Panc1 (cell line): ENCODE results near the gene SORBS1. TPM values are rescaled to one million over a fixed set of nuclear protein-coding genes. Genes with fewer than 3 reads are reported as not detected.

ENCODE experiments used
- ATAC-seq: fragments of 200-7000 bp; cut with Tn5 transposase; 2 replicates; pipeline ENCODE4 v1.9.1; 2020; ENCODE audit warnings: mild to moderate bottlenecking, moderate library complexity
- BruUV-seq: library from RNA; stranded (reverse); fragments of 400-500 nt; replicated peaks from 2 replicates; lab custom pipeline; 2021; lab: Mats Ljungman, UMichigan
- CTCF ChIA-PET: fragments of 300-600 bp; sonication (Branson Sonifier 250); formaldehyde crosslinking; loops from one replicate; lab custom pipeline; 2022; ENCODE audit warnings: antibody characterized with exemption; lab: Charles Lee
- POLR2A ChIA-PET: fragments of 300-600 bp; sonication (Branson Sonifier 250); formaldehyde crosslinking; loops from one replicate; lab custom pipeline; 2022; ENCODE audit warnings: antibody characterized with exemption; lab: Charles Lee
- DNase-seq: peaks from one replicate; pipeline ENCODE4 v3.0.0-alpha.2; 2010; ENCODE audit warnings: low read depth, low spot score
- H3K27ac ChIP-seq: 2 replicates; pipeline ENCODE4 v1.5.1; 2011; ENCODE audit warnings: mild to moderate bottlenecking, low read length, inconsistent platforms
- H3K27me3 ChIP-seq: fragments of 200-500 bp; sonication (Bioruptor generic); 2 replicates; pipeline ENCODE4 v1.6.0; 2014; ENCODE audit warnings: low read length, inconsistent platforms; ENCODE audit not compliant: control insufficient read depth, insufficient read depth
- H3K36me3 ChIP-seq: fragments of 200-500 bp; sonication (Bioruptor generic); 2 replicates; pipeline ENCODE4 v1.5.1; 2014; ENCODE audit warnings: inconsistent platforms, mild to moderate bottlenecking, low read length, moderate library complexity; ENCODE audit not compliant: control insufficient read depth, insufficient read depth
- H3K4me1 ChIP-seq: 2 replicates; pipeline ENCODE4 v1.5.1; 2011; ENCODE audit warnings: inconsistent platforms, mild to moderate bottlenecking, low read length, moderate library complexity; ENCODE audit not compliant: control insufficient read depth, insufficient read depth
- H3K4me3 ChIP-seq, 2 experiments: 2 replicates each; pipeline ENCODE4 v1.5.1; 2011 to 2012; ENCODE audit warnings: low read depth in 2 of 2, low read length in 2 of 2, mild to moderate bottlenecking in 2 of 2, inconsistent platforms in 1 of 2, moderate library complexity in 1 of 2
- H3K9me3 ChIP-seq: fragments of 200-500 bp; sonication (Bioruptor generic); 2 replicates; pipeline ENCODE4 v1.5.1; 2014; ENCODE audit warnings: low read depth, mild to moderate bottlenecking, inconsistent platforms, low read length, moderate library complexity; ENCODE audit not compliant: control insufficient read depth, insufficient read depth
- CTCF ChIP-seq: fragments of 450-650 bp; IDR thresholded peaks from 2 replicates; pipeline ENCODE4 v1.5.1; 2017; ENCODE audit warnings: mild to moderate bottlenecking
- POLR2AphosphoS5 ChIP-seq: IDR thresholded peaks from 2 replicates; pipeline ENCODE4 v1.6.1; 2012; ENCODE audit warnings: mild to moderate bottlenecking, low read depth, low read length, moderate library complexity
- REST ChIP-seq, 2 experiments: IDR thresholded peaks; 2 replicates each; pipeline ENCODE4 v1.6.1; 2011 to 2012; ENCODE audit warnings: low read depth in 2 of 2, control low read depth in 1 of 2, low read length in 1 of 2, mild to moderate bottlenecking in 1 of 2, moderate library complexity in 1 of 2; ENCODE audit not compliant: insufficient read depth in 1 of 2
- SIN3A ChIP-seq: IDR thresholded peaks from 2 replicates; pipeline ENCODE4 v1.6.1; 2012; ENCODE audit warnings: low read depth, mild to moderate bottlenecking, low read length, moderate library complexity, borderline replicate concordance; ENCODE audit not compliant: insufficient read depth
- TCF7L2 ChIP-seq: IDR thresholded peaks from 2 replicates; pipeline ENCODE4 v1.6.1; 2011; ENCODE audit warnings: mild to moderate bottlenecking, low read depth, low read length, inconsistent platforms
- in situ Hi-C: cut with HindIII; loops from 2 replicates; pipeline ENCODE4 v1.10.0; 2016; ENCODE audit warnings: low sequenced_read_pairs, low pct_unique_long_range_greater_than_20kb
- intact Hi-C: fragments of 100-400 bp; cut with micrococcal nuclease; formaldehyde crosslinking; loops from one replicate; pipeline ENCODE4 v1.10.0; 2022; ENCODE audit not compliant: unreplicated experiment
- total RNA-seq: library from RNA; stranded (reverse); gene quantifications from one replicate; pipeline ENCODE4 v1.2.1, GENCODE V29; 2021; ENCODE audit not compliant: unreplicated experiment

SORBS1 gene
- total RNA-seq, 1 experiment from 2014 or later, result 29.4 TPM

- no peak overlapping the region for H3K4me3 ChIP-seq
- DNase-seq (no peak), ATAC-seq (no peak)
- H3K27ac ChIP-seq, result no peak overlapping the region
- intact Hi-C loops, result no loop called here
- no peaks in the 10 kb centered on the region for H3K9me3 ChIP-seq
- no peak for TF ChIP-seq POLR2AphosphoS5
- TF ChIP-seq TCF7L2, result no peak
- no peaks in the 10 kb centered on the region for H3K27me3 ChIP-seq
- in situ Hi-C loops, result no loop called here
- ChIA-PET CTCF (no interaction called here), POLR2A (no interaction called here)
- H3K36me3 ChIP-seq, result no peaks in the 10 kb centered on the region
- no TSS peak for BruUV-seq
- no peaks in the 10 kb centered on the region for H3K4me1 ChIP-seq
Measured at GRCh38 chr10:95356190-95356955, 204.8 kb downstream of the SORBS1 start.

GRCh38 chr10:95355301-95355700, 205.9 kb downstream of the SORBS1 start:
- no peak for TF ChIP-seq SIN3A
- TF ChIP-seq TCF7L2, result no peak
- TF ChIP-seq CTCF, result no peak
- TF ChIP-seq POLR2AphosphoS5, result no peak
- no peak for TF ChIP-seq REST (IDR thresholded peaks at IDR 0.05; ENCODE audit: insufficient read depth in 1 of 2, low read depth in 2 of 2, low read length in 1 of 2)
- Histone ChIP-seq H3K9me3 (no peaks in the 10 kb centered on the region), H3K27me3 (no peaks in the 10 kb centered on the region), H3K4me3 (no peak overlapping the region), H3K36me3 (no peaks in the 10 kb centered on the region), H3K4me1 (no peaks in the 10 kb centered on the region), H3K27ac (no peak overlapping the region)
- no TSS peak for BruUV-seq
- ChIA-PET POLR2A (no interaction called here), CTCF (no interaction called here)
- in situ Hi-C loops, result no loop called here
- no peak for ATAC-seq
- intact Hi-C loops, result no loop called here
- DNase-seq, result no peak

- no peak overlapping the region for H3K27ac ChIP-seq
- in situ Hi-C loops, result no loop called here
- DNase-seq (no peak), ATAC-seq (no peak)
- no peaks in the 10 kb centered on the region for H3K4me1 ChIP-seq
- intact Hi-C loops, result no loop called here
- no TSS peak for BruUV-seq
- H3K9me3 ChIP-seq, result no peaks in the 10 kb centered on the region
- POLR2A ChIA-PET, result interaction anchor here (0.6 kb wide), 1 partner anchor 866 kb away, joined by 3 read pairs; no protein-coding TSS in a partner anchor
- H3K4me3 ChIP-seq, result no peak overlapping the region
- no peaks in the 10 kb centered on the region for H3K36me3 ChIP-seq
- TF ChIP-seq REST (IDR thresholded peaks at IDR 0.05; ENCODE audit: insufficient read depth in 1 of 2, low read depth in 2 of 2, low read length in 1 of 2), result no peak
- no peak for TF ChIP-seq SIN3A
- no peak for TF ChIP-seq TCF7L2
- no peak for TF ChIP-seq POLR2AphosphoS5
- no peak for TF ChIP-seq CTCF
- no peaks in the 10 kb centered on the region for H3K27me3 ChIP-seq
- CTCF ChIA-PET, result no interaction called here
Measured at GRCh38 chr10:95354110-95354509, 207.1 kb downstream of the SORBS1 start.
